ENCODE measurements around the gene KLHL29.

KLHL29 gene

DNA sequence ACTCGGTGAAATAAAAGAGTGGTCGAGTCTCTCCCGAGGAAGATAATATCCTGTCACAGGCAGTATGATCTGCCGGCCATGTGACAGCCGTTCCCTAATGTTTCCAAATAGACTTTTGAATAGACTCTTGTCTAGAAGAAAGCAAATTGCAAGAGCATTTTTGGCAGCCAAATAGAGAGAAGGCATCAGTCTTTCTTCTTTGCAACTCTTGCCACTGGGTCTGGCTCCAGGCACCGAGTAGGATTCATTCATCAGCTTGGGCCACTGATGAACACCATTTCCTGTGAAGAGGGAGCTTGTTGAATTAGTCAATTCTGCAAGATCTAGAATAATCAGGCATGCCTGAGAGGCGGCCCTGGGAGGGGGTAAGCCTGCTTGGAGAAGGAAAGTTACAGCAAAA lies 165.6 kb downstream of the KLHL29 start:
- DNase-seq (ENCODE audit: low read depth in 3 of 3), result no peak

DNA sequence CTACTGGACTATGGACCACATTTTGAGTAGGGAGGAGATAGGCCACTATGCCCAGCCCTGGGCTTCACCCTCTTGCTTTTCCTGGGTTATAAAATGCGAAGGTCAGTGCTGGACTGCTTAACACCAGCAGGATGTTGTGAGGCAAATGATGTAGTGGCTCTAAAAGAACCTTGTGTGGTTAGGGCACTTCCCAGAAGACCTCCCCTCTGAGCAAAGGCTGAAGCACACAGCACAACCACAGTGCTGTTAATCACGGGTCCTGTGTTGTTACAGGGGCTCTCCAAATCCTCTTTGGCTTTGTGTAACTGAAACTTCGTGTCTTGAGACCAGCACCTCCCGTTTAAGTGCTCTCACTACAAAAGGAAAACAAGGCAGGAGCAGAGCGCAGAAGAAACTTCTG lies 166.9 kb downstream of the KLHL29 start:
- no peak for DNase-seq (ENCODE audit: low read depth in 3 of 3)

DNA sequence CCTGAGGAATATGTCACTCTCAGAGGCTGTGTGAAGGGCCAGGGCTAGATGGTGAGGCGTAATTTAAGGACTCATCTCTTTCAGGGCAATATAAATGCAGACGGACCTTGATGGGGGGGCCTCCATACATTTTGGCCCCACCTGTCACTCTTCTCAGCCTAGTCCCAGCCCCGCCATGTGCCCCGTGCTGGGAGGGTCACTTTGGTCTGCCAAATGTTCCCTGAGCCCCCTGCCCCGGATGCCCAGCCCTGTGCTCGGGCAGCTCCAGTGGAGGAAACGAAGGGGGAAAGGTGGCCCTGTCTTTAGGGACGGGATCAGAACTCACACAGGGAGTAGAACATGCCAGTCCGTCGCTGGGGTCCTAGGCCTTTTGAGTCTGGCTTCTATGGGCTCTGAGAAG lies 168.6 kb downstream of the KLHL29 start:
- no peak for DNase-seq (ENCODE audit: low read depth in 3 of 3)

GRCh38 chr2:23554054-23554697 lies 169.2 kb downstream of the KLHL29 start:
- no peak for DNase-seq (ENCODE audit: low read depth in 3 of 3)

DNA sequence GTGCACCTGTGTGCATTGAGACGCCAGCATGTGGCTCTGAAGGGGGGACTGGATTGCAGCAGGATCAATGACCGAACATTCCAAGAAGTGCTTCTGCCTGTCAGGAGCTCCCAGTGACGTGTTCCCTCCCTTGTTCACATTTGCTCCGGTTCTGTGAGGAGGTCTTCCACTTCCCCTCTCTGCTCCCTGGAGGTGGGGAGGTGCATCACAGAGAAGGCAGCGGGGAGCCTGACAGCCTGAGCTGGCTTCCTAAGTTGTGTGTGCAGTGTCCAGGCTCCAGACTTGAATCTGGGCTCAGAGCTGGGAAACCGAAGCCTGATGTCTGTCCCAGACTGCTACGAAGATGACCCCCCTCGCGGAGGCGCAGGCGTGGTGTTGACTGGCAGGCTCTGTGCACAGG lies 171.0 kb downstream of the KLHL29 start:
- no peak for DNase-seq (ENCODE audit: low read depth in 3 of 3)

- DNase-seq (ENCODE audit: low read depth in 3 of 3), result no peak
These were observed 171.9 kb downstream of the KLHL29 start for GRCh38 chr2:23556929-23557328.

GRCh38 chr2:23557455-23557854 lies 172.5 kb downstream of the KLHL29 start:
- DNase-seq (ENCODE audit: low read depth in 3 of 3), result no peak

GRCh38 chr2:23559561-23560239 lies 174.7 kb downstream of the KLHL29 start:
- no peak for DNase-seq (ENCODE audit: low read depth in 3 of 3)

DNA sequence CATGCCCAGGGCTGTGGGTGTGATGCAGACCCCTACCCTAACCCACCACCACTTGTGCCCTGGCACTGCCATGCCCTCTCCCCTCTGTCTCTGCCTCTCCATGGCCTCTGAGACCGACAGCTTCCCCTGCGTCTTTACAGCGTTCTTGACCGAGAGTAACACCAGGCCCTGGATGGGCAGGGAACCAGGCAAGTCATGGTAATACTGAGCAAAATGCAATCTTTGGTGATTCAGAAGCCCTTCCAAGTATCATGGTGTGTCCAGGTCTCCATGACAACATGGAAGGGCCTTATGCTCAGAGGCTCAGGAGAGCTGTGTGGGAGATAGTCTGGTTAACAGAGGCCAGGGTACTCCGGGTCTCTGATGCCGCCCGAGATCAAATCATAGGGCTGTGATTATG lies 176.1 kb downstream of the KLHL29 start:
- DNase-seq (ENCODE audit: low read depth in 3 of 3), result no peak

- no peak for DNase-seq (ENCODE audit: low read depth in 3 of 3)
These were observed 176.6 kb downstream of the KLHL29 start for GRCh38 chr2:23561544-23561943.

DNA sequence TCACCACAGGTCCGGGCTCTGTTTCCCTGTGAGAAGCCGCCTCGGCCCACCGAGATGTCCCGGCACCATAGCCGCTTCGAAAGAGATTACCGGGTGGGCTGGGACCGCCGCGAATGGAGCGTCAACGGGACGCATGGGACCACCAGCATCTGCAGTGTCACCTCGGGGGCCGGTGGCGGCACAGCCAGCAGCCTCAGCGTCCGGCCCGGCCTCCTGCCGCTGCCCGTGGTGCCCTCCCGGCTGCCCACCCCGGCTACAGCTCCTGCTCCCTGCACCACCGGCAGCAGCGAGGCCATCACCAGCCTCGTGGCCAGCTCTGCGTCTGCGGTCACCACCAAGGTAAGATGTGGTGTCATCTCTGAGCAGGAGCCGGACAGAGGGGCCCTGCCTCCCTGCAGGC lies 177.2 kb downstream of the KLHL29 start:
- no peak for DNase-seq (ENCODE audit: low read depth in 3 of 3)

- DNase-seq (ENCODE audit: low read depth in 3 of 3), result no peak
These were observed 178.2 kb downstream of the KLHL29 start for GRCh38 chr2:23563151-23563550.

GRCh38 chr2:23563673-23564614 lies 179.0 kb downstream of the KLHL29 start:
- no peak for DNase-seq (ENCODE audit: low read depth in 3 of 3)

DNA sequence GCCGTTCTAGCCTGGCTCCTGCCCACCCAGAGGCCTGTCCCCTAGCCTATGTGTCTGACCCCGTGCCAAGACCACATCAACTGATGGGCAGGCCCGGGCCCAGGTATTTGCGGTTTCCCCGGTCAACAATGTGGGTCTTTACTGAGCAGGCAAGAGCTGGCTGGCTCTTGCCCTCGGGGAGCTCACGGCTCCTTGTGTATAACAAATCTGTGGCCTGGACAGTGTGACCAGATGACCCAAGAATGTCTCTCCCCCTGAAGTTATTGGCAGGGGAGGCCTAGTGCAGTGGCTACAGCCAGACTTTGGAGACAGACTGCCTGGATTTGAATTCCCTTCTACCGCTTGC lies 179.6 kb downstream of the KLHL29 start:
- no peak for DNase-seq (ENCODE audit: low read depth in 3 of 3)

DNA sequence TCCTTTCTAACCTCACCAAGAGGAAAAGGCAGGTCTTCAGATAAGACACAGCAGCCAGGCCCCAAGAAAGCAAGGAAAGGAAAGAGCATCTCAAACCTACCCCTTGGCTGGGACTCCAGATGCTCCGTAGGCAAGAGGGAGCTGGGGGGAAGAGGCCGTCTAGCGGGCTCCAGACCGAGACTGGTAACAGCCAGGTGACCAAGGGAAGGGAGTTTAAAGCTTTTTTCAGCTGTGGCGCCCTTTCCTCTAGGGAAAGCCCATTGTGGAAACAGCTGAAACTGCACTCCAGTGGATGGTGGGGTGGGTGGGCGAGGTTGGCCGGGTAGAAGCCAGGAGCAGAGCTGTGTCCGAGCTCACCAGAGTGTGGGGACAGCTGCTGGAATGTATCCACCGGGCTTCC lies 180.4 kb downstream of the KLHL29 start:
- no peak for DNase-seq (ENCODE audit: low read depth in 3 of 3)

- no peak for DNase-seq (ENCODE audit: low read depth in 3 of 3)
These were observed 180.8 kb downstream of the KLHL29 start for GRCh38 chr2:23565814-23566213.

DNA sequence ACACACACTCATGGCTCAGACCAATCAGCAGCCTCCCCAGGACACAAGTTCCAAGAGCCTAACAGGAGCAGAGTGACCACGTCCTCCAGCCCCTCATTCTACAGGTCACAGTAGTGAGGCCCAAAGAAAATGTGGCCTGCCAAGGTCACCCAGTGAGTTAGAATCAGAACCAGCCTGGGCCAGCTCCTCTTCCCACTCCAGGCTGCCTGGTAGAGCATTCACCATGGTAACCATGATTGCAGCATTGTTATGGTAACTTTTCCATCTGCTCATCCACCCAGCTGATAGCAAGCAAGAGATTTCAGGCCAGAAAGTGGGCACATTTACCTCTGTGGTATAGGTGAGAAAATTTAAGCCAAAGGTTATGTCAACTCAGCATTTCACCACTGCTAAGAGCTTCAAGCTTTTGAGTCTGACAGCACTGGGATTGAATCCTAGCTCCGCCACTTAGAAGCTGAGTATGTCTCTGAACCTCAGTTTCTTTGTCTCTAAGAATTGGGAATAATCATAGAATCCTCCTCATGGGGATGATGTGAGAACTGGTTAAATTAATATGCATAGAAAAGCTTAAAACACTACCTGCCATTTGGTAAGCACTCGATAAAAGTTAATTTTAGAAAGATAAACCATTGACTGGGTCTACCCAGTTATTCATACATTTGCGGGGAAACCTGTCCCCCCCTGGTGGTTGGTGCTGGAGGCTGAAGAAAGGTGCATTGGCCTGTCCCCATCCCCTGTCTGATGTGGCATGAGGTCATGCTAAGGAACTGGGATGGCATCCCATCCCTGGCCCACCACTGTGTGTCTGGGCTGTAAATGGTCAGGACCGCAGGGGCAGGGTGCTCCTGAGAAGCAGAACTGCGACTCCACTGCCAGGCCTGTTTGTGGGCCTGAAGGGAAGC lies 181.5 kb downstream of the KLHL29 start:
- no peak for DNase-seq (ENCODE audit: low read depth in 3 of 3)

- DNase-seq (ENCODE audit: low read depth in 3 of 3), result no peak
These were observed 182.3 kb downstream of the KLHL29 start for GRCh38 chr2:23567161-23567756.

- no peak for DNase-seq (ENCODE audit: low read depth in 3 of 3)
These were observed 183.2 kb downstream of the KLHL29 start for GRCh38 chr2:23568211-23568610.

GRCh38 chr2:23568626-23569190 lies 183.7 kb downstream of the KLHL29 start:
- no peak for DNase-seq (ENCODE audit: low read depth in 3 of 3)

DNA sequence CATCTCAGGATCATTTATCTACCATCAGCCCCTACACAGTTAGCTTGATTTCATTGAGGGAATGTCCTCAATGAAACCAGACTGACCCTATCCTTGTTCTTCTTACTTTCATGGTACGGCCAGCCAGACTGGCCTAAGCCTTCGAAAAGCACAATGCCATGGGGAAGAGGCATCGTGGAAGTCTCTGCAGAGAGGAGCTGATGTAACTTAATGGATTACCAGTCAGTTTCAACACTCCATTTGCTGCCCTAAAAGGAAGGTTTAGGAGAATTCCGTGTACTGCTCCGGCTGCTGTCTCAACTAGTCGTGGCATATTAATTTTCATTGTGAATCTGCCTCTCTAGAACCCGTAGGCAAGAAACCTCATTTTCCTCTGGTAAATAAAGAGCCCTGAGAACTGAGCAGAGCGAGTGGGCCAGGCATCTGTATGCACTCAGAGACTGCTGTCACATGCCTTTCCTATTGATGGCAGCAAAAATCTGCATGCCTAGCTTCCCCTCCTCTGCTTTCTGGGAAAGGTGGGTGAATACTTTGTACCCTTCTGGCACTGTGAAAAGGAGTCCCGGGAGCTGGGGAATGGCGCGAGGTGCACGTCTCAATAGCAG lies 184.9 kb downstream of the KLHL29 start:
- no peak for DNase-seq (ENCODE audit: low read depth in 3 of 3)
